Fibroblast of skin of left biceps (primary cell): ENCODE data around the gene SMOC2.

Experiments used
- DNase-seq, 2 experiments: peaks; one replicate each; pipeline ENCODE4 v3.0.0-alpha.2; 2013; ENCODE audit warnings: low read depth in 2 of 2

Gene SMOC2

DNA sequence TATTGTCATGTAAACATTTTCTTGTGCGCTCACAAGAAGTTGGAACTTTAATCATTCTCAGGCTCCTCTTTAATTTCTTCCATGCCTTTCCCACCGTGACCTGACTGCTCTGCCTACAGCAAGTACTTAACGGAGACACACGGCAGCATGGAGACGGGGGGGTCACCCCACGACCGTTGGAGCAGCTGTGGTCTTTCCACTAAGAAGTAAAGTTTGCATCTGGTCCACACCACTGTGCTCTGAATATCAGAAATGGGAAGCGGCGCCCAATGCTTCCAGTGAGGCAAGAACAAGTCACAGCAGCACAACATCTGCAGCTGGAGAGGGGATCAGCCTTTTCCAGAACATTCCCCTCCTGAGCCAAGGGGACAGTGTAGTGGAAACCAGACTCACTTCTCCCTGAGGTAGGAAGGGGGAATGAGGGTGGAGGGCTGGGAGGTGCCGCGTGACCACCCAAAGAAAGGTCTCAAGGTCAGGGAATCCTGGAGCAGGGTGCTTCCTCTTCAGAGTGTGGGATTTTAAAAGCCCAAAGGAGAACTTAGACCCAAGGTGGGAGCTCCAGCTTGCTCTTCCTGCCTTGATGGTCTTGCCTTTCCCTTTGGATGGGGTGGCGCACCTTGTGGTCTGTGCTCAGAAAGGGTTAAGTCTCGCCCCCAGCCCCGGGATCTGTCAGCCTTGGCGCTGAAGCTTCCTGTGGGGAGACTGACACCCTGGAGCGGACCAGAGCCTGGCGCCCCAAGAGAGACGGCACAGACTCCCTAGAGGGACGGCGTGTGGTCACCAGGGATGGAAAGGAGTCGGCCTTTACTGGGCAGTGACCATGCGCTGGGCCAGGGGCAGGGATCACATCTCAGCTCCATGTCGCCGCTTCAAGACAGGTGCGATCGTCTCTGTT is 25.6 kb upstream of the SMOC2 start:
- no peak for DNase-seq

- DNase-seq, result no peak
These were observed 24.9 kb upstream of the SMOC2 start for GRCh38 chr6:168415993-168416530.

DNA sequence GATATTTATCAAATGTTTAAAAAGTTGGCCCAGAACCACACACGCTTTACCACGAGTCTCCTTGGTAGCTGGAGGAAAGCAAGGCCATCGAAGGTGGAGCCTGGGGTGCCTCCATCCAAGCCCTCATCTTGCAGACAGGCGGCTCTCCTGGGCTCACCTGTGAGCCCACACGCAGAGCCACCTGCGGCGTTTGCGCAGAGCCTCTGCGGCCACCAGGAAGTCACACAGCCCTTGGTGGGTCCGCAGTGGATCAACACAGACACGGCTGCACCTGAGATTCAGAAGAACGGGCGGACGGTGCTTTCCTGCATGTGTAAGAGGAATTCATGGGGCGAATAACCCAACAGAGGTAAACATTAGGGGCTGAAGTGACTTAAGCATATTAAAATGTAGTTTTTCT is 24.5 kb upstream of the SMOC2 start:
- no peak for DNase-seq

- no peak for DNase-seq
These were observed 23.8 kb upstream of the SMOC2 start for GRCh38 chr6:168417191-168417590.

- DNase-seq, result no peak
These were observed 23.1 kb upstream of the SMOC2 start for GRCh38 chr6:168417679-168418557.

- no peak for DNase-seq
These were observed 22.3 kb upstream of the SMOC2 start for GRCh38 chr6:168418711-168419121.

DNA sequence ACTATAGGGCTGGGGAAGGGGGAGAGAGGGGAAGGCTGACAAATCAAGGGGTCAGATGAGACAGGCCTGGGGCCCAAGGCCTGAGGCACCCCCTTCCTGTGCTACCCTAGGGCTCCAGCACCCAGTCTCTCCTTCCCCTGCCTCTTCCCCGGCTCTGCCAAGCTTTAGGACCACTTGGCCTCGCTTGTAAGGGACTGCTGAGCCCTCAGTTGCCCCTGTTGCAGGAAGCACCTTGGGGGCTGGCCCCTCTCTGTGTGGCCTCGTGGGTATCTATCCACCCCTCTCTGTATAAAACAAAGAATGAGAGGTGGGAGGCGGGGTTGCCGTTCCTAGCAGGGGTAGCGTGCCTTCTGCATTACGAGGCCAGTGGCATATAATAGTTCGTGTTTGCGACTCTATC is 21.4 kb upstream of the SMOC2 start:
- no peak for DNase-seq

GRCh38 chr6:168420084-168420483 is 20.9 kb upstream of the SMOC2 start:
- DNase-seq, result no peak

GRCh38 chr6:168420706-168421105 is 20.3 kb upstream of the SMOC2 start:
- no peak for DNase-seq

GRCh38 chr6:168427184-168427583 is 13.8 kb upstream of the SMOC2 start:
- DNase-seq, result no peak

DNA sequence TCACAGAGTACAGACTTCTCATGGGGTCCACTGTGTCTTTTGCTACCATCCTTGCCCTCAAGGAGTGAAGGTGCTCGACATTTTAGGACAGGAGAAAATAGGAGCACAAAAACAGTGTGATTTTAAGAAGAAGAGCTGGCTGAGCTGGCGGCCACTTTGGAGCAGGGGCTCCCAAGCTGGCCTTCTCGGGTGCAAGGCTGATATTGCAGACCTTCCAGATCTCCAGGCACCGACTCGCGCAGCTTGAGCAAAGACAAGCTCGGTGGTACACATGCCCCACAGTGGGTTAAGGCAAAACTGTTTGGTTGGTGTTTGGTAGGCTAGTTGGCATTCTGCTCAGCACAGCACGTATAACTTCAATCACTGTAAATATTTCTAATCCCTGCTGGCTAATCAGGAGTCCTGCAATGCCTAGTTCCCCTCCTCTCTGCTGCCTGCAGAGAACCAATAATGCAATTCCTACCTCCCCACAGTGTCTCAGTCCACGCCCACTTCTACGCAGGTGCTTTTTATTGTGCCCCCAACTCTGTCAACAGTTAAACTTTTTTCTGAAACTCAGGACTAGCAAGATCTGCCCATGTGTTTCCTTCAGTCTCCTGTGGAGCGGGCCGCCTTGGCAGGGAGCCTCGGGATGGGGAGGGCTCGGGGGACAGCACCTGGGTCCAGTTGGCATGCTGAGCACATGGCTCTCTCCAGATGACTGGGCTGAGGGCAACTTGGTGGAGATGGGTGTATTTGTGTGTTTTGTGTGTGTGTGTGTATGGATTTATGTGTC is 12.7 kb upstream of the SMOC2 start:
- DNase-seq, result no peak

GRCh38 chr6:168428863-168429262 is 12.1 kb upstream of the SMOC2 start:
- DNase-seq, result no peak

DNA sequence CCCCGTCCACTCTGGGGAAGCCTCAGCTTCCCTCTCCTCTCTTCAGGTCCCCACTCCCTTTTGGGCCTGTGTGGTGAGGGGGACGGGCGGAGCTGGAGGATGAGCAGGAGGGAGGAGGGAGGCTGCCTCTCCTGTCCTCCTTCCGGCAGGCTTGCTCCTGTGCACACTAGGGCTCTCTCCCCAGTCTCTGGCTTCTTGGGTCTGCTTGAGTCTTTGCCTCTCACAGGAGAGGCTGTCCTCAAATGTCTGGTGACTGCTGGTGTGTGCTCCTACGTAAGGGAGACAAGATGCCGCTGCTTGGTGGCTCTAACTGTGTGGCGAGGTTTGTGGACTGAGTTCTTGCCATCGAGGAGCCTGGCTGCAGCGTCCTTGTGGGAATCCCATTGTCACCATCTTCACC is 8.8 kb upstream of the SMOC2 start:
- no peak for DNase-seq

DNA sequence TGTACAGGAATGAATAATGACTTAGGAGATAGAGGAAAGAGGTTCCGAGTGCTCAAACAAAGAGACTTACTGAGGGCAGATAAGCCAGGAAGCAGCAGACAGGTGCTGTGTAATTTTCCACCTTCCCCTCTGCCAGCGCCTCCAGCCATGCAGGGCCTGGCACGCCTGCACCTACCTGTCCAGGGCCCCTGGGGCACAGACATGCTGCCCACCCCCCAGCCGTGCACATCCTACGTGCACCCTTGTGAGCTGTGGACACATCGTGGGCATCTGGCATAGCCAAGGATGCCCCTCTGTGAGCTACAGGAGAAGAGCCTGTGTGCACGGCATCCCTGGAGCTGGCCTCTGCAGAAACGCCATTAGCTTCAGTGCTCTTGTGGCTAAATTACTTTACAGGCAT is 7.1 kb upstream of the SMOC2 start:
- DNase-seq, result no peak

DNA sequence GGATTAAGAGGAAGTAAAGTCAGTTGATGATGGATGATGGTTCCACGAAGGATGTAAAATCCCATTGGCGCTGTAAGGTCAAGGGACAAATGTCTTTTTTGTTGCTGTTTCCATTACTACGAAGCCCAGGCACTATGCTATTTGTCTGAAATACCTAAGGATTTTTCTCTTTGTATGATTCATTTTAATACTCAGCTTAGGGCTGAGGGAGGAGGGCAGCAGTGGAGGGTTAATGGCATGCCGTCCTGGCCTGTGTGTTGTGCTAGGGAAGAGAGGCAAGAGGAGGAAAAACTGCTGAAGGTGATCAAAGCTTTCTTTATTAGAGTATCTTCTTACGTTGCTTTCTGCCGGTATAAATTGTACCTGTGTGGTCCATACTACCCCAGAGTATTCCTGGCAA is 6.5 kb upstream of the SMOC2 start:
- DNase-seq, result no peak

DNA sequence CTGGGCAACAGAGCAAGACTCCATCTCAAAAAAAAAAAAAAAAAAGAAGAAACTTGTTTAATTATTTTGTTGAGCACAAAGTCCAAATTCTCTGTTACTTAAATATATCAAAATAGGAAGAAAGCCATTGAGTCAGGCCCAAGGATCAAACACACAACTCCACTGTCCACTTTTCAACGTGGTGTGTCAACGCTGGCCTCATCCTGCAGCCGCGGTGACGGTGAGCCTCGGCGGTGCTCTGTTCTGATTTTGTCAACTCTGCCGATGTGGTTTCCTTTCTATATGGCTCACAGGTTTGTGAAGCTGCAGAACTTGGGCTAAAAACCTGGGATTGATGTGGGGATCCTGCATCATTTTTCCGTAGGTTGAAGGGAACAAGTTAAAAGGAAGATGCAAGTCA is 3.2 kb upstream of the SMOC2 start:
- DNase-seq, result no peak

GRCh38 chr6:168438783-168439520 is 2.0 kb upstream of the SMOC2 start:
- no peak for DNase-seq

DNA sequence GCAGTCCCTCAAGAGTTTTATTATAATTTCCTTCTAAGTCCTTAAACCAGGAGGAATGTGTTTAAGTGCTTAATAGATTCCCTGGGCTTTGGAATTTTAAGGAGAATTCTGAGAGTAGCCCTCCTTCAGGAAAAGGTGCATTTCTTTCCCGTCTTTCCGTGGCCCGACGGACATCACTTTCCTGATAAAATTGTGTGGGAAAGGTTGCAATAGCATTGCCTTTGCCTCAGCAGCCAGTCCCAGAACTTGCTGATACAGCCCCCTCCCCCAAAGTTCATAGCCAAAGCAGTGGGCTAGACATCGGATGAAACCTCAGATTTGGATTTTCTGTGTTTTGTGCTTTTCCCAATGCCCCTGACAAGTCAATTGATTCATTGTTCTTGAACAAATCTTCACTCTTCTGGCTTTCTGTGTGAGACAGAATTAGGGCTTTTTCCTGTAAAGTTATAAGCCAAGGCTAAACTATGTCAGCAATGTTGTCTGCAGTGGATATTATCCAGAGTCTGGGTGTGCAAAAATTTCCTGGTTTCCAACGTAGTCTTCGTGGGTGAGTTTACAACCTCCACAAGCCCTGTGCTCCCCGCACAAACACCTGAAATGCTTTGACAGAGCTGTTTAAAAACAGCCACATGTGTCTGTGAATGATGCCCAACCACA is 1.1 kb upstream of the SMOC2 start:
- no peak for DNase-seq

DNA sequence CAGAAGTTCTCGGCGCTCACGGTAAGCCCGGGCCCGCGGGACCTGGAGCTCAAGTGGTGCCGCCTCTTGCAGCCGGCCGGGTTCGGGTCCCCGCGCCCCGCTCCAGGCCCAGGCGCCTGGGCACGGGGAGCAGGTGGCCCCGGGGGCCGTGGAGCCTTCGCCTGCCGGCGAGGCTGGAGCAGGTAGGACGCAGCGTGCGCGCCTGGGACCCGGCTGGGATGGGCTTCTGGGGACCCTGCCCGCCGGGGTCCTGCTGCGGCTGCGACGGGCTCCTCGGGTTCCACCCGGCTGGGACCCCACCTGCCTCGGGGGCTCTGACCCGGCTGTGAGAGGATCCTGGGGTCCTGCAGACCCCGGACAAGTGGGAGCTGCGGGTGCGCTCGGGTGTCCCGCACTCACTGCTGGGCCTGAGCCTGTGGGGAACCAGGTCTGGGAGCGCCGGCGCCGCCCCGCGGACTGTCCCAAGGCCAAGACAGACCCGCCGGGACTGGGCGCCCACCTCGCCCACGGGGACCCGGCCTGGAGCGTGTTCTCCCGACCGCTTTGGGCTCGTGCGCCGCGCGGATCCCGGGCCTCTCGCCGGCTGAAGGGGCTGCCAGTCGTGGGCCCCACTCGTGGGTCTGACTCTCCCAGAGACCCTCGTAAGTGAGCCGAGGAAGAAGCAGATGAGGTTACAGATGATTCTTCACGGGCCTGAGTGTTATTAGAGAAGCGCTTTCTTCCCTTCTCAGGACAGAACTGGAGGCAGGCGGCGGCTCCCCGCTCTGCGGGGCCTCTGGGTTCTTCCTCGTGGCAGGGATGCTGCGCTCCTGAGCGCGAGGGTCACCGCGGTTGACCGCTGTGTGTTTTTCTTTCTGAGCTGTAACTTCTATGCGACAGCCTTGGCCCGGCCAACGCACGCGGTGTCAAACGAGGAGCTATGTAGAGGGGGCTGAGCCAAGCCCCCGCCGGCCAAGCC is 729 bp downstream of the SMOC2 start:
- no peak for DNase-seq
